NCI-H2196 (cell line): ENCODE data around the gene DYDC2.
"Not testable (repeated sequence)": the region's sequence is repeated elsewhere in the genome, so short reads cannot be mapped to it uniquely, and the experiment has no call there.

Experiments
- DNase-seq: peaks from one replicate; lab custom pipeline; 2025; ENCODE audit not compliant: unreplicated experiment; lab: John Stamatoyannopoulos, UW

DYDC2 gene

GRCh38 chr10:80356563-80356988 lies at the start of gene DYDC2, which contains the start of gene DYDC1:
DYDC2 (plus strand) TSS chr10:80356781; CDS start chr10:80362444, 5,663 bp downstream.
DYDC1 (minus strand) TSS chr10:80356755; CDS start chr10:80352601, 4,154 bp downstream.
- DNase-seq, result peak; percentile 59

- no peak for DNase-seq
Observed at GRCh38 chr10:80313523-80313922, 43.1 kb upstream of the DYDC2 start.

GRCh38 chr10:80315391-80315790 lies 41.2 kb upstream of the DYDC2 start:
- no peak for DNase-seq

GRCh38 chr10:80318742-80319141 lies 37.8 kb upstream of the DYDC2 start:
- no peak for DNase-seq

GRCh38 chr10:80319318-80319717 lies 37.3 kb upstream of the DYDC2 start:
- DNase-seq, result no peak

- no peak for DNase-seq
Observed at GRCh38 chr10:80319725-80320290, 36.8 kb upstream of the DYDC2 start.

GRCh38 chr10:80320377-80320776 lies 36.2 kb upstream of the DYDC2 start:
- no peak for DNase-seq

- no peak for DNase-seq
Observed at GRCh38 chr10:80321183-80321582, 35.4 kb upstream of the DYDC2 start.

GRCh38 chr10:80322158-80322557 lies 34.4 kb upstream of the DYDC2 start:
- DNase-seq, result no peak

- DNase-seq, result no peak
Observed at GRCh38 chr10:80322711-80323110, 33.9 kb upstream of the DYDC2 start.

GRCh38 chr10:80323311-80323710 lies 33.3 kb upstream of the DYDC2 start:
- DNase-seq, result no peak

- no peak for DNase-seq
Observed at GRCh38 chr10:80324086-80324485, 32.5 kb upstream of the DYDC2 start.

- DNase-seq, result no peak
Observed at GRCh38 chr10:80324891-80325364, 31.7 kb upstream of the DYDC2 start.

- no peak for DNase-seq
Observed at GRCh38 chr10:80333983-80334382, 22.6 kb upstream of the DYDC2 start.

- no peak for DNase-seq
Observed at GRCh38 chr10:80344276-80344675, 12.3 kb upstream of the DYDC2 start.

- no peak for DNase-seq
Observed at GRCh38 chr10:80344912-80345311, 11.7 kb upstream of the DYDC2 start.

- no peak for DNase-seq
Observed at GRCh38 chr10:80350251-80350650, 6.3 kb upstream of the DYDC2 start.

GRCh38 chr10:80351220-80351619 lies 5.4 kb upstream of the DYDC2 start:
- no peak for DNase-seq

GRCh38 chr10:80356989-80357850 lies 639 bp downstream of the DYDC2 start:
- DNase-seq, result no peak

GRCh38 chr10:80357851-80358125 lies 1.2 kb downstream of the DYDC2 start:
- DNase-seq, result no peak

GRCh38 chr10:80358925-80359324 lies 2.3 kb downstream of the DYDC2 start:
- not testable (repeated sequence) for DNase-seq

- no peak for DNase-seq
Observed at GRCh38 chr10:80359644-80360043, 3.1 kb downstream of the DYDC2 start.
